KMS-11 (cell line): ENCODE data around the gene BPI.

Source experiments
- H2AFZ ChIP-seq: fragments of 200-600 bp; sonication (generic); 2 replicates; pipeline ENCODE4 v1.6.1; 2016; ENCODE audit warnings: antibody characterized with exemption, mixed run types, low read depth
- H3K27ac ChIP-seq: fragments of 200-600 bp; sonication (generic); 2 replicates; pipeline ENCODE4 v1.6.1; 2016; ENCODE audit warnings: mild to moderate bottlenecking, mixed run types
- H3K27me3 ChIP-seq: fragments of 200-600 bp; sonication (generic); 2 replicates; pipeline ENCODE4 v1.6.1; 2017; ENCODE audit warnings: mild to moderate bottlenecking, low read depth, mixed run types, moderate library complexity; ENCODE audit not compliant: insufficient read depth
- H3K36me3 ChIP-seq: fragments of 200-600 bp; sonication (generic); 2 replicates; pipeline ENCODE4 v1.6.1; 2017; ENCODE audit warnings: mild to moderate bottlenecking, mixed run types; ENCODE audit not compliant: insufficient read depth
- H3K4me1 ChIP-seq: fragments of 200-600 bp; sonication (generic); 2 replicates; pipeline ENCODE4 v1.6.1; 2016; ENCODE audit warnings: mild to moderate bottlenecking, low read depth, mixed run types; ENCODE audit not compliant: poor library complexity, severe bottlenecking
- H3K4me2 ChIP-seq: fragments of 200-600 bp; sonication (generic); 2 replicates; pipeline ENCODE4 v1.7.0; 2016; ENCODE audit warnings: mild to moderate bottlenecking, mixed run types
- H3K4me3 ChIP-seq: fragments of 200-600 bp; sonication (generic); IDR thresholded peaks from 2 replicates; pipeline ENCODE4 v1.6.1; 2017; ENCODE audit warnings: low read depth, low read length, mixed read lengths; ENCODE audit not compliant: insufficient read depth
- H3K79me2 ChIP-seq: fragments of 200-600 bp; sonication (generic); 2 replicates; pipeline ENCODE4 v1.6.1; 2016; ENCODE audit warnings: low read depth, mixed run types; ENCODE audit not compliant: insufficient read depth
- H3K9ac ChIP-seq: fragments of 200-600 bp; sonication (generic); 2 replicates; pipeline ENCODE4 v1.6.1; 2016; ENCODE audit warnings: mild to moderate bottlenecking, mixed run types
- H4K20me1 ChIP-seq: fragments of 200-600 bp; sonication (generic); 2 replicates; pipeline ENCODE4 v1.6.1; 2016; ENCODE audit warnings: mild to moderate bottlenecking, mixed run types; ENCODE audit not compliant: insufficient read depth
- TF ChIP-seq, protein P1 (sequence below): fragments of 200-600 bp; sonication (generic); conservative IDR thresholded peaks from 2 replicates; pipeline ENCODE4 v1.6.1; 2017; ENCODE audit warnings: low read depth, mild to moderate bottlenecking, antibody characterized with exemption, low read length, moderate library complexity, mixed read lengths

BPI gene

GRCh38 chr20:38269040-38269439 is 34.9 kb upstream of the BPI start:
- H3K27ac ChIP-seq: no peak overlapping the region
- H3K4me3 ChIP-seq: no peak overlapping the region
- no peaks in the 10 kb centered on the region for H3K79me2 ChIP-seq
- no peak overlapping the region for H3K9ac ChIP-seq
- H2AFZ ChIP-seq: no peak overlapping the region
- TF ChIP-seq, protein P1, sequence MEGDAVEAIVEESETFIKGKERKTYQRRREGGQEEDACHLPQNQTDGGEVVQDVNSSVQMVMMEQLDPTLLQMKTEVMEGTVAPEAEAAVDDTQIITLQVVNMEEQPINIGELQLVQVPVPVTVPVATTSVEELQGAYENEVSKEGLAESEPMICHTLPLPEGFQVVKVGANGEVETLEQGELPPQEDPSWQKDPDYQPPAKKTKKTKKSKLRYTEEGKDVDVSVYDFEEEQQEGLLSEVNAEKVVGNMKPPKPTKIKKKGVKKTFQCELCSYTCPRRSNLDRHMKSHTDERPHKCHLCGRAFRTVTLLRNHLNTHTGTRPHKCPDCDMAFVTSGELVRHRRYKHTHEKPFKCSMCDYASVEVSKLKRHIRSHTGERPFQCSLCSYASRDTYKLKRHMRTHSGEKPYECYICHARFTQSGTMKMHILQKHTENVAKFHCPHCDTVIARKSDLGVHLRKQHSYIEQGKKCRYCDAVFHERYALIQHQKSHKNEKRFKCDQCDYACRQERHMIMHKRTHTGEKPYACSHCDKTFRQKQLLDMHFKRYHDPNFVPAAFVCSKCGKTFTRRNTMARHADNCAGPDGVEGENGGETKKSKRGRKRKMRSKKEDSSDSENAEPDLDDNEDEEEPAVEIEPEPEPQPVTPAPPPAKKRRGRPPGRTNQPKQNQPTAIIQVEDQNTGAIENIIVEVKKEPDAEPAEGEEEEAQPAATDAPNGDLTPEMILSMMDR: no peak
- H3K27me3 ChIP-seq: no peaks in the 10 kb centered on the region
- H3K4me2 ChIP-seq: no peak overlapping the region
- no peaks in the 10 kb centered on the region for H3K36me3 ChIP-seq
- no peaks in the 10 kb centered on the region for H4K20me1 ChIP-seq
- H3K4me1 ChIP-seq: no peaks in the 10 kb centered on the region

DNA sequence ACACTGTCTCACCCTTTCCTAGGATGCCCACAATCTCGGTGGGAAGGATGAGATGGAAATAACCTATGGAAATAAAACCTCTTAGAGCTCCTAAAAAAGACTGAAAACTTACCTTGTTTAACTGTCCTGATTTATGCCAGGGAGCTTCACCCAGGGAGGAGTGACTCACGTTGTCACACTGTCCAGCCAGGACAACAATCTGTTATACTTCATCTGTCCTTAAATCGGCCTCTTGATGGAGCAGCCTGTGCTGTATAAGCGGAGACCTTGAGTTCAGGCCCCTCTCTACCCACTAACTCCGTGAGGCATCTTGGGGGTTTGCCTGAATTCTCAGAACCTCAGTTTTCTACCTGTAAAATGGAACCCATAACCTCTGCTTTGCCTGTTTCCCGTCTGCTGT is 34.2 kb upstream of the BPI start:
- Histone ChIP-seq H3K36me3 (no peaks in the 10 kb centered on the region), H2AFZ (no peak overlapping the region), H3K4me3 (no peak overlapping the region), H3K79me2 (no peaks in the 10 kb centered on the region), H3K4me2 (no peak overlapping the region), H3K4me1 (no peaks in the 10 kb centered on the region), H3K9ac (no peak overlapping the region), H3K27me3 (no peaks in the 10 kb centered on the region), H4K20me1 (no peaks in the 10 kb centered on the region), H3K27ac (no peak overlapping the region)
- TF ChIP-seq, protein P1: no peak

- Histone ChIP-seq H3K4me3 (no peak overlapping the region), H3K4me2 (no peak overlapping the region), H3K27ac (no peak overlapping the region), H3K9ac (no peak overlapping the region), H3K79me2 (no peaks in the 10 kb centered on the region), H3K27me3 (no peaks in the 10 kb centered on the region), H4K20me1 (no peaks in the 10 kb centered on the region), H3K4me1 (no peaks in the 10 kb centered on the region), H3K36me3 (no peaks in the 10 kb centered on the region), H2AFZ (no peak overlapping the region)
- TF ChIP-seq, protein P1: no peak
Observed at GRCh38 chr20:38270869-38271605, 32.9 kb upstream of the BPI start.

- Histone ChIP-seq H3K27ac (no peak overlapping the region), H3K79me2 (no peaks in the 10 kb centered on the region), H2AFZ (no peak overlapping the region), H3K36me3 (no peaks in the 10 kb centered on the region), H3K4me2 (no peak overlapping the region), H3K4me3 (no peak overlapping the region), H3K27me3 (no peaks in the 10 kb centered on the region), H4K20me1 (no peaks in the 10 kb centered on the region), H3K9ac (no peak overlapping the region), H3K4me1 (no peaks in the 10 kb centered on the region)
- TF ChIP-seq, protein P1: no peak
Observed at GRCh38 chr20:38271608-38272120, 32.3 kb upstream of the BPI start.
